Measurements from ENCODE around the gene SHROOM3.

- TF ChIP-seq, protein P1, sequence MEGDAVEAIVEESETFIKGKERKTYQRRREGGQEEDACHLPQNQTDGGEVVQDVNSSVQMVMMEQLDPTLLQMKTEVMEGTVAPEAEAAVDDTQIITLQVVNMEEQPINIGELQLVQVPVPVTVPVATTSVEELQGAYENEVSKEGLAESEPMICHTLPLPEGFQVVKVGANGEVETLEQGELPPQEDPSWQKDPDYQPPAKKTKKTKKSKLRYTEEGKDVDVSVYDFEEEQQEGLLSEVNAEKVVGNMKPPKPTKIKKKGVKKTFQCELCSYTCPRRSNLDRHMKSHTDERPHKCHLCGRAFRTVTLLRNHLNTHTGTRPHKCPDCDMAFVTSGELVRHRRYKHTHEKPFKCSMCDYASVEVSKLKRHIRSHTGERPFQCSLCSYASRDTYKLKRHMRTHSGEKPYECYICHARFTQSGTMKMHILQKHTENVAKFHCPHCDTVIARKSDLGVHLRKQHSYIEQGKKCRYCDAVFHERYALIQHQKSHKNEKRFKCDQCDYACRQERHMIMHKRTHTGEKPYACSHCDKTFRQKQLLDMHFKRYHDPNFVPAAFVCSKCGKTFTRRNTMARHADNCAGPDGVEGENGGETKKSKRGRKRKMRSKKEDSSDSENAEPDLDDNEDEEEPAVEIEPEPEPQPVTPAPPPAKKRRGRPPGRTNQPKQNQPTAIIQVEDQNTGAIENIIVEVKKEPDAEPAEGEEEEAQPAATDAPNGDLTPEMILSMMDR (IDR thresholded peaks at IDR 0.05): no peak
- TF ChIP-seq POLR2A (IDR thresholded peaks at IDR 0.05): no peak
Observed at GRCh38 chr4:76781698-76782595, 346.9 kb downstream of the SHROOM3 start.

All from Peyer's patch (tissue), 4 donors.